Middle frontal gyrus (tissue), 1 donor: ENCODE measurements around the gene BTG1.

Experiments
- DNase-seq: peaks from one replicate; pipeline ENCODE4 v3.0.0-alpha.2; 2015; ENCODE audit warnings: low spot score; ENCODE audit errors: extremely low spot score

The BTG1 gene, protein sequence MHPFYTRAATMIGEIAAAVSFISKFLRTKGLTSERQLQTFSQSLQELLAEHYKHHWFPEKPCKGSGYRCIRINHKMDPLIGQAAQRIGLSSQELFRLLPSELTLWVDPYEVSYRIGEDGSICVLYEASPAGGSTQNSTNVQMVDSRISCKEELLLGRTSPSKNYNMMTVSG

DNA sequence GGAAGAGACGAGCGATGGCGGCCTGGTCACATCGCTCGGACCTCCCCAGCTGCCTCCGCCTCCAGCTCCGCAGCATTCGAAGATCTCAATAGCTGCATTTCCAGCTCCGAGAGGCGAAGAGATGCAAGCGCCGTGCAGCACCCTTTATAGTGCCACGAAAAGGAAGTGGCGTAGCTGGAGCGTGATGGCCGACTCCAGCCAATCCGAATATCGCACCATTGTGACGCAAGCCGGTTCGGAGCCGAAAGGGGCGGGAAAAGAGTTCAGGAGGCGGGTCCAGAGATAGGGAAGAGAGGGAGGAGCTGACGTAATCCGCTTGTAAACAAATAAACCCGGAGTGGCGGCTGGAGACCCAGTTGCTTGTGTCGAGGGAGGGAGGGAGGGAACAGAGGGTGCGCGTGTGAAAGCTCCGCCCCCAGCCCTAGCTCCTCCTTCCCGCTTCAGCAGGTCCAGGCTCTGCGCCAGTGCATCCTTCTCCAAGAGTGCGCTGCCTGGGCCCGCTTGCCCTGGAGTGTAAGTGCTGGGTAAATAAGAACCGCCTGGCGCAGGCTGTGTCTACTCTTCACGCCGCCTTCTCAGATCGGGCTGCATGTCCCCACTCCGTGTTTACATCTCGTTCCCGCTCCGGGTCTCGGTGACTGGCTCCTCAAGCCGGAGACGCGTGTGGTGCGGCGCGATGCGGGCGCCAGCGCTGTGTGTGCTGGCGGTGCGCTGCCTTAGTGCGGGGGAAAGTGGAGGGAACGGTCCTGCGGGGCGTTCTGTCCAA lies at the start of gene BTG1:
BTG1 (minus strand) TSS at position 116 of the 766 bp plus-strand sequence. CDS start 311 bp downstream, outside the sequence.
- DNase-seq: peak; percentile 100

DNA sequence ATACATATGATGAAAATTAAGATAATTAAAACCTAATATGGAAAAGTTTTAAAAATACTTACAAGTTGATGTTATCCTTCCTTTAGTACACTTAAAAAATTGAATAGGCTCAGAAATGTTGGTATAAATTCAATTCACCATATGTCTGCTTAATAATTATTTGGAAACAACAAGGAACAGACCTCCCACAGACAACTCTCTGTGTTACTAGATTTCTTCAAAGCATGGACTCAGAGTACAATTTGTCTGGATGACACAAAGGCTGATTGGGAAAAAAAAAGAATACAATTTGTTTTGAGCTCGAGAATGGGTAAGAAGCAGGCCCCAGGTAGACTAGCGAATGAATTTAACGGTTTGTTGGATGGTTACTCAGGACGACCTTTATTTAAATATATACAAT lies 48.9 kb upstream of the BTG1 start:
- no peak for DNase-seq

DNA sequence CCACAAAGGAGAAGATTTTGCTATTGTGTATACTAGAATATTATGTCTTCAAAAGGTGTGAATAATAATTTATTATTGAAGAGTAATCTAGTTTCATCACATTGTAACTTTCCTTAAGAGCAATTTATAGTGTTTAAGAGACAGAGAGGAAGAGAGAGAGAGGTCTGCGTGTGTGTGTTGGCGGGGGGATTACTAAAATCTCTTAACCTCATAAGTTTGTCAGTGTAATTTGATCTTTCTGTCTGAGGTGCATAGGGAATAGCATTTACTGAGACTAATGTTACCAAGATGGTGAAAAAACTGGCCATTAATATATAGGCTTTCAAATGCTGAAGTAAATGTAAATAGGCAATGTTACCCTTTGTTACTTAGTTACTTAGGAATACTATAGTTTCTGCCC lies 48.2 kb upstream of the BTG1 start:
- no peak for DNase-seq

DNA sequence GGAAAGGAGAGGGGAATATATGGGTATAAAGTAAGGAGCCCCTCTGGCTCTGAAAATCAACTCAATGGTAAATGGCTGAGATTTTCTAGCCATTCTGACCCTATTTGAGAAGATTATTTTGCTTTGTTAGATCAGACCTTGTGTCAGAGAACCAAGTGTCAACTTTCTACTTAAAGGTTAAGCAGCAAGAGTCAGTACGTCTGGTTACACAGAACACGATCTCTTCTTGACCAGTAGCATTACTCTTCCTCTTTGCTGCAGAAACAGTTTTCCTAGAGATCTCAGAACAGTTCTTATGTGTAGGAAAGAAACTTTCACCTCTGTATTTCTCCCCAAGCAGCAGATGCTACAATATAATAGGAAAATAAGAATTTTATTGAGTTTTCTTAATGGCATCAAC lies 47.4 kb upstream of the BTG1 start:
- no peak for DNase-seq

DNA sequence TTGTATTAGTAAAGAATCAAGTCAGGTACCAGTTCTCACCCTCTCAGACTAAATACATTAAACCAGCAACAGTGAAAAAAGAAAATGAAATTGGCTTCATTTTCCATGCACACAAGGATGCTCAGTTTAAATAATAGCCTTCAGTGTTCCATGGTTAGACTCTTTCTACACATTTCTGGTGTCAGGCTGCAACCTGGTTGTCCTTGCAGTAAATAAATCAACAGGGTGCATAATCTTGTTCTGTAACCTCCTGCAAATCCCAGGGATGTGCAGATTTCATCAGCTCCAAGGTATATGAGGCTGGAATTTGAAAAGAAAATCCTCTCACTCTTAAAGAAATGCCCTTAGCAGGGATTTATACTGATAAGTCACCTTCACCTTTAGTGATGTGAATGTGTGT lies 46.7 kb upstream of the BTG1 start:
- DNase-seq: no peak

DNA sequence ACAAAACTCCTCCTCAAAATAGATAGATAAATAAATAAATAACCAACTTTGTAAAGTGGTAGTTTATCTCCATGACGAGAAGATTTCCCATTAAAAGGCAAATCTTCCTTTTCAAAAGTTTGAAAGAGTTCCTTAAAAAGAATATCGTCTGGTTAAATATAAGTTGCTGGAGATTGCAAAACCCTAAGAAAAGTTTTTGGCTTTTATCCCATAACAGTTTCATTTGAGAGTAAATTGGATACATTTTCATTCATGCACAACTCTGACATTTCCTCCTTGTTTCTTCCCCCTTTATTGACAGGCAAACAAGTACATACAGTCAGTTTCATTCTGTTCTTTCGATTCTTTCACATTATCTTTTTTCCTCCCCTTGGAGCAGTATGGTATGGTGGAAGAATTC lies 45.4 kb upstream of the BTG1 start:
- no peak for DNase-seq

DNA sequence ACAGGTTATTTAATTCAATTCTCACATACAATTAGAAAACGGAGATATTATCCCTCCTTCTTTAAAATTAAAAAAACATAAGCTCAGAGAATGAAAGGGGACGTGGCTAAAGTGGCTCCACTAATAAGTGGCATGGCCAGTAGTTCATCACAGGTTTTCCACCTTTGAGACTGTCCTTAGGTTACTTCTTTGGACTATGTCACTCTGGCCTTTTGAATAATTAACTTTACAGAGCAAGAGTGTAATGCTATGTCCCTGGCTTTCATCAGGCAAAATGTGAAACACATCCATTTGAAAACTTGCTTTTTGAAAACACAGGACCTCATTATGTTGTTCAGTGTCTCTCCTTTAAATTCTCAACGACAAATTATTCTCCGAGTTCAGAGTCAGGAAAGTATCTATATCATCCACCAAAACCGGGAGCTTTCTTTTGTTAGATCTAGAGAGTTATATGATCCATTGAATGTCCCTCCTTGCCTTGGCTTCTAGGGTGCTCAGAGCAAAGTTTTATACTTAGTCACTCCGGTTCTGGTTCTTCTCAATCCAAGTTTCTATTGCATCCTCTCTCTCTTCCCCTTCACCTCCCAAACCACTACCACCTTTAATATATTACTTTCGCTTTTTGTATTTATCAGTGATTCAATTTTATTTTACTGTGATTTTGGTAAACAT lies 43.0 kb upstream of the BTG1 start:
- no peak for DNase-seq

DNA sequence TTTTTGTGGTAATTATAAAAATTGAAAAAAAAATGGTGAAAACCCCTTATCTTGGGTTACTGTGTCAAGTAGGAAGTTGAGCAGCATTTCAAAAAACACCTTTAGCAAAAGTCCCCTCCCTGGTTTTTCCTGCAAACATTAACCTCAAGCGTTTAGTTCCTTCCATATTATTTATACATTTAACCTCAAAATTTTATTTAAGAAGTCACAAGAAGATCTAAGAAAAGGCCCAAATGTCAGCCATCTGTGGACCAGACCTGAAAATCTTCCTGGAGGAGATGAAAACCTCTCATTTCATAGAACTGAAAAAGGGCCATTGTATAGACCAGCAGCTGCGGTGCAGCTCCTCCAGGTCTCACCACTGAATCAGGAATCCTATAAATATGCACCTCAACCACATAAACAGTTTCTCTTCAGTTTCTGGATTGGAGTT lies 40.4 kb upstream of the BTG1 start:
- DNase-seq: no peak

DNA sequence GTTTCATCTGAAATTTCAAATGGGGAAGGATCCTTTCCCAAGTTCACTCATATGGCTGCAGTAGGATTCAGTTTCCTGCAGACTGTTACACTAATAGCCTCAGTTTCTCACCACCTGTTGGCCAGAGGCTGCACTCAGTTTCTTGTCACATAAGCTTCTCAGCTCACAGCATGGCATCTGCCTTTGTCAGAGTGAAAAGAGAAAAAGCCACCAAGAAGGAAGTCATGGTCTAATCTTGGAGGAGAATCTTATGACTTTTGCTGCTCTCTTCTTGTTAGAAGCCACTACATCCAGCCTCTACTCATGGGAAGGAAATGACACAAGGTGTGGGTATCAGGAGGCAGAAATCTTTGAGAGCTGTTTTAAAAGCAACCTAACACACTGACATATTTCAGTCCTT lies 39.4 kb upstream of the BTG1 start:
- DNase-seq: no peak

DNA sequence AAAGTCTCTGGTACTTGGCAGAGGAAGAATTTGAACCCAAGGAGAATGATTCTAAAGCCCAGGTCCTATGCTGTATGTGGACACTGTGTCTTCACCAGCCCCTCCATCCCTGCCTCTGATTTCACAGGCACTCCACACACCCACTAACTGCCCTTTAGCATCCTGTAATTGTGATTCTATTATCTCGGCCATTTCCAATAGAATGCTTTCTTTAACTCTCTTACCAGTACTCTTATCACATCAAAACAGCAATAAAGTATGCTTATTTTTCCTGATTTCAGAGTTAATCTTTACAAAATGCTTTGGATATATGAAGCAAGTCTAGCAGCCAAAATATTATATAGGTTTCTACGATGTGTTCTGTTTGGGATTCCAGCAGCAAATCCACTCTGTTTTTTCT lies 37.9 kb upstream of the BTG1 start:
- DNase-seq: no peak

DNA sequence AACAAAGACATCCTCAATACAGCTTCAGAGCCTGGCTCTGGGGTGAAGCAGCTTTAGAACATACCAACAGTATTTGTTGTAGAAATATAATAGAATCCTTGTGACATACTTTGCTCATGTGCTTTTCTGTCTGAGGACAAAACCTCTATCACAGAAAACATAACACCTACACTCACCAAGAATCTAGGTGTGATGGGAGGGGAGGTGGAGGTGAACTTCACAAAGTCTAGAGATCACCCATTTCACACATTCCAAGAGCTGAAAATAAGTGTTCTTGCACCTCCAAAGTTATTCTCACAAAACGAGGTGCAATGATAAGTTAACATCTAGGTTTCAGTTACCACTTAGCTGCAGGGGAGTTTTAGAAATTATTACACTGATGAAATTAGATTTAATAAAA lies 32.7 kb upstream of the BTG1 start:
- no peak for DNase-seq

DNA sequence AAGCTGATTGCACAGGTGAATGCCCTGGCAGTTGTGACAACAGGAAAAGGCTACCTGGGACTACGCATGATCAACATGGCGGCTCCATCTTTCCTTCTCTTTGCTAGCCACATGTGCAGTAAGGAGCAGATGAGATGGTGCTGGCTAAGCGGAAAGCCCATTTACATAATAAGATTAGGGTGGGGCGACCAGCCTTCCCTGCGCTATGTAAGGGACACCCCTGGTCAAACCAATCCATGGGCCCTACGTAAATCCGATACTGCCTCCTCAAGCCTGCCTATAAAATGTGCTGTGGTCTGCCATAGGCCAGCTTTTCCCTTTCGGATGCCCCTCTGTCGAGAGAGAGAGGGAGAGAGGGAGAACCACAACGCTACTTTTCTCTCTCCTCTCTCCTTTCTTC lies 31.0 kb upstream of the BTG1 start:
- DNase-seq: no peak

DNA sequence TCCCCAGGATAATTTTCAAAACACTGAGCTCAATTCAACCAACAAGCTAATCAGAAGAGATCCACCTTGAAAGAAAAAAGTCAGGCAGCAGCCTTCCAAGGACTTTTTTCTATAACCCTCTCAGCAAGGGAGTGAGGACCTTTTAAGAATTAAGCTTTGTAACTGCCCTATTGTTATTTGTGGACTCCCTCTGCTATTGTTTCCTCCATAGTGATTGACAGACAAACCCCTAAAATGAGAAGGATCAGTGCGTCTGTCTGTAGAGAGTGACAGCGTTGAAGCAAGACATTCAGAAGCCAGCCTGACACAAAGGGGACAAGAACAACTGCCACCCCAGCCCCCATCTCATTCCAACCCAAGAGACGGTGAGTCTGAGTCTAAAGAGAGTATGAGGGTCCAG lies 30.3 kb upstream of the BTG1 start:
- DNase-seq: no peak

DNA sequence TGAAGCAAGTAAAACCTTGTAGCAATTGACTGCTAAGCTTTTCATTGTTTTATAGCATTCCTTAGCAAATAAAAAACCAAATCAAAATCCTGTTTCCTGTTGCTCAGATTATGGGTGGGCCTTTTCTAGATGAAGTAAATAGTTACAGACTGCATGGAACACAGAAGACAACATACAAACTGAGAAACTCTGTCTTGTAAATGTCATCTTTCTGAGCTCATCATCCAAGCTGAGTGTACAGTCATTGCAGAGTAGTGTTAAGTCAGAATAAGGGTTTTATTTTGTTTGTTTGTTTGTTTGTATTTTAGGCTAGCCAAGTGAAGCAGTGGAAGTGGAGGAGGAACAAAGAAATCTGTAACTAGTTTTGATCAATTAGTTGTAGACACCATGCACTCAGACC lies 24.4 kb upstream of the BTG1 start:
- no peak for DNase-seq

DNA sequence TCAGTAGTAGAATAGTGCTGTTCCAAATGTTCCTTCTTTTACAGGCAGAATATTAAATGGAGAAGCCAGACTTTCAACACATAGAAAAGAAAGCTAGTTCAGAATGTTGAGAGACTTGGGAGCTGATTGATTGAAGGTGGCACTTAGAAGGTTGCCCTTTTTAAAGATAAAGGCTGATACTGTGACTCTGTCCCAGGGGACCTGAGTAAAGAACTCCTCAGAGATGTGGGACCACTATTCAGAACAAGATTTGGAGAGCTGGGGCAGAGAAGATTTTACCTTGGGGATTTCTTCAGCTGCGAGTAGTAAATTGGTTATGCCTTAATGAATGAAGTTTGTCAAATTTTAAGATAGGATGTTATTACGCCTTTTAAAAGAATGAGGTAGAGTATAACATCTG lies 21.4 kb upstream of the BTG1 start:
- DNase-seq: no peak

DNA sequence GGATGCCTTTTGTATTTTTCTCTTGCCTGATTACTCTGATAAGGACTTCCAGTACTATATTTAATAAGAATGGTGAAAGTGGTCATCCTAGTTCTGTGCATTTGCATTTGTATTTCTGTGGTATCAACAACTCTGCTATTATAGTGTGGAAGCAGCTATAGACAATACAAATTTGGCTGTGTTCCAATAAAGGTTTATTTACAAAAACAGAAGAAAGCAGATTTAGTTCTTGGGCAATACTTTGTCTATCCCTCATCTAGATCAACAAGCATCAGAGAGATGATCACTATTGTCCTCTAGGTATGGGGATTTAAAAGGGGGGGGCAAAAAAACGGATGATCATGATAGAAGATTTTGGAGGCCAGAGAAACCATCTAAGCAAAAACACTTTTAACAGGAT lies 19.1 kb upstream of the BTG1 start:
- no peak for DNase-seq

DNA sequence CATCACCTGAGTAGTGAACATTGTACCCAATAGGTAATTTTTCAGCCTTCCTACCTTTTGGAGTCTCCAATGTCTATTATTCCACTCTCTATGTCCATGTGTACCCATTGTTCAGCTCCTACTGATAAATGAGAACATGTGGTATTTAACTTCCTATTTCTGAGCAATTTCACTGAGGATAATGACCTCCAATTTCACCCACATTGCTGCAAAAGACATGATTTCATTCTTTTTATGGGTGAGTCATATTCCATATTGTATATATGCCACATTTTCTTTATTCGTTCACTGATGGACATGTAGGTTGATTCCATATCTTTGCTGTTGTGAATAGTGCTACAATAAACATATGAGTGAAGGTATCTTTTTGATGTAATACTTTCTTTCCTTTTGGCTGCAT lies 16.4 kb upstream of the BTG1 start:
- DNase-seq: no peak

DNA sequence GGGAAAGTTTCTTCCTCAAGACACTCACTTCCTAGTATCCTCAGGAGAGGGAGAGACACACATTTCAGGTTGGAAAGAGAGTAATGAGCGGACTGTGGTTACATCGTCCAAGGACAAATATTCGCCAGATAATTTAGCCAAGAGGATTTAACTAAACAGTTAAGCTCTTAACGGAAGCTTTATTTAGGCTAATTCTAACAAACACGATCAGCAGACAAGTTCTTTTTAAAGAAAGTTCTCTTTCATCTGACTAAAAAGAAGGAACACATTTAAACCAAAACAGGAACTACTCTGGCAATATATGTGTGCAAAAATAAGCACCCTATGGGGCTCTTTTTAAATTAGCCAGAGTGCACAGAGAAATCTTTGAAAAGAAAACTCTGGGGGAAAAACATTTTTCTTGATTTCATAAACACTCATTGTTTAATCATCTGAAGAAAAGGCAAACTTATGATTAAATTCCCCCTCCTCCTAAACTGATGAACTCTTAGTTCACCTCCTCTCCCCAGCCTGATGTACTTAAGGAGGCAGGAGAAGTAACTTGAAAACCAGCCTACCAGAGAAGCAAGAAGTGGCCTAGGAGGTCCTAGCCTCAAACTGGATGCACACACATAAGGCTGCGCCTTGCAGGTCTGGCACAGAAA lies 13.3 kb upstream of the BTG1 start:
- no peak for DNase-seq

DNA sequence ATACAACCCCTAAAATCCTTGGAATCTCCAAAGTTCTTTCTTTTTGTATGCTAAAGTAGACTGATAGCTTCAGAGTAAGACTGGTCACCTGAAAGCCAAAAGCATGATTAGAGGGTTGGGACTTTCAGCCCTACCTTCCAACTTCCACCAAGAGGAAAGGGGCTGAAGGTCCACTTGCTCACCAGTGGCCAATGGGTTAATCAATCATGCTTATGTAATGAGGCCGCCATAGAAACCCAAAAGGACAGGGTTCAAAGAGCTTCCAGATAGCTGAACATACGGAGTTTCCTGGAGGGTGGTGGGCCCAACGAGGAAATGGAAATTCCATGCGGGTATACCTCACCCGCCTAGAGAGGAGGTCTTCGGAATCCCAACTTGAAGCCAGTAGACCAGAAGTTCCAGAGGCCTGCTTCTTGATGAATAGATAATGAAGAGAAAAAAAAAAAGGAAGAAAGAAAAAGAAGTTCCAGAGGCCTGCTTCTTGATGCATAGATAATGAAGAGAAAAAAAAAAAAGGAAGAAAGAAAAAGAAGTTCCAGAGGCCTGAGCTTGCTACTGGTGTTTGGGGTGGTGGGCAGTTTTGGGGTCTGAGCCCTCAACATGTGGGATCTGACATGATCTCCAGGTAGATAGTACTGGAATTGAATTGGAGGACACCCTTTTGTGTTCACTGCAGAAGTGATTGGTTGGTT lies 11.2 kb upstream of the BTG1 start:
- no peak for DNase-seq

DNA sequence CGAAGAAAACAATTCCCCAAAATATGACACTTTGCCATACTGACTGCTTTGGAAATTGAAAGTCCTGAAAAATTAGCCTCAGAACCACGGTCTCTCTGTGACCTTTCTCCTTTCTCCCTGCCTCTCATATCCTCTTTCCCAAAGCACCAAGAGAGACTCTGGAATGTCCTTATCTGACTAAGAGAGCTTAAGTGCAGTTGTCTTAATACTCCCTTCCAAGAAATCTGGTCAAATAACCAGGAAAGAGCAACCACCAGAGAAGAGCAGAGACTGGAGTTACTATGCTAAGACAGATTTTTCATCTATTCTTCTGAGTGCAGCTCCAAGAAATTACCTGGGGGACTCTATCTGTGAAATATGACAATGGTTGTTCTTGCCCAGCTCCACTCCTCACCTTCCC lies 10.5 kb upstream of the BTG1 start:
- DNase-seq: no peak

DNA sequence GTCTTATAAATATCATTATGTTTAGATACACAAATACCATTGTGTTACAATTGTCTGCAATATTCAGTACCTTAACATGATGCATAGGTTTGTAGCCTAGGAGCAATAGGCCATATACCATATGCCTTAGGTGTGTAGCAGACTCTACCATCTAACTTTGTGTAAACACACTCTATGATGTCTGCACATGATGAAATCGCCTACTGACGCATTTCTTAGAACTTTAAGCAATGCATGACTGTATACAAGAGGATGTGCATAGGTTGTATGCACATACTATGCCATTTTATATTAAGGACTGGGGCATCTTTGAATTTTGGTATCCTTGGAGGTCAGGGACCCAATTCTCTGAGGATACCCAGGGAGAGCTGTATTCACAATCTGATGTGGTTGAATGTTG lies 10.1 kb upstream of the BTG1 start:
- DNase-seq: no peak

DNA sequence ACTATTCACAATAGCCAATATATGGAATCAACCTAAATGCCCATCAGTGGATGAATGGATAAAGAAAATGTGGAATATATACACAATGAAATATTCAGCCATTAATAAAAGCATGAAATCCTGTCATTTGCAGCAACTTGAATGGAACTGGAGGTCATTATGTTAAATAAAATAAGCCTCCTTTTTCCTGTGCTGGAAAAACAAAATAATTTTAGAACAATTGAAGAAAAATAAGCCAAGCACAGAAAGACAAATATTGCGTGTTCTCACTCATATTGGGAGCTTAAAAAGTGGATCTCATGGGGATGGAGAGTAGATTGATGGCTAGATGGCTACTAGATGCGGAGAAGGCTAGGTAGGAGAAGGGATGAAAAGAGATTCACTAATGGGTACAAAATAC lies 6.3 kb upstream of the BTG1 start:
- DNase-seq: no peak
